B cell (primary cell): Measurements from ENCODE around the gene TRPV5. TPM values are rescaled to one million over a fixed set of nuclear protein-coding genes. Genes with fewer than 3 reads are reported as not detected.
"Not testable (repeated sequence)": the region's sequence is repeated elsewhere in the genome, so short reads cannot be mapped to it uniquely, and the experiment has no call there.

Experiments used
- ATAC-seq: fragments of 200-7000 bp; cut with Tn5 transposase; one replicate; pipeline ENCODE4 v1.10.0; 2021; ENCODE audit warnings: low read depth, mild to moderate bottlenecking, moderate number of reproducible peaks, moderate library complexity
- CTCF ChIA-PET: fragments of 350-600 bp; sonication (Branson Sonifier 250); formaldehyde crosslinking; loops from one replicate; lab custom pipeline; 2021; ENCODE audit warnings: antibody characterized with exemption, inconsistent platforms; lab: Charles Lee
- POLR2A ChIA-PET: fragments of 350-600 bp; sonication (Branson Sonifier 250); formaldehyde crosslinking; loops from one replicate; lab custom pipeline; 2021; ENCODE audit warnings: antibody characterized with exemption; lab: Charles Lee
- DNase-seq: peaks from one replicate; pipeline ENCODE4 v3.0.0; 2013
- H2AFZ ChIP-seq: 2 replicates; pipeline ENCODE4 v1.6.1; 2012; ENCODE audit warnings: mild to moderate bottlenecking, low read depth, low read length; ENCODE audit not compliant: insufficient read depth, poor library complexity, severe bottlenecking
- H3K27ac ChIP-seq, 2 donors: 1 replicate in 1 of 2; 2 replicates in 1 of 2; pipeline ENCODE4 v1.5.1; 2012 to 2013; ENCODE audit warnings: low read length in 2 of 2, mild to moderate bottlenecking in 2 of 2, moderate library complexity in 1 of 2
- H3K27me3 ChIP-seq, 4 experiments: fragments of 200-600 bp in 1 of 4; sonication (generic) in 1 of 4; replicated peaks in 1 of 4; 1 replicate in 2 of 4; 2 replicates in 2 of 4; pipeline versions ENCODE4 v1.6.1 to v1.7.0; 2013 to 2016; ENCODE audit warnings: low read length in 3 of 4, mild to moderate bottlenecking in 2 of 4, mixed read lengths in 1 of 4, moderate library complexity in 1 of 4; ENCODE audit not compliant: insufficient read depth in 4 of 4, control insufficient read depth in 3 of 4; ENCODE audit errors: control extremely low read depth in 1 of 4
- H3K36me3 ChIP-seq, 2 experiments: replicated peaks in 1 of 2; 1 replicate in 1 of 2; 2 replicates in 1 of 2; pipeline versions ENCODE4 v1.6.1 to v1.7.1; 2013; ENCODE audit warnings: low read length in 1 of 2; ENCODE audit not compliant: insufficient read depth in 2 of 2, control insufficient read depth in 1 of 2; ENCODE audit errors: control extremely low read depth in 1 of 2, extremely low read depth in 1 of 2
- H3K4me1 ChIP-seq, 2 donors: fragments of 200-600 bp in 1 of 2; sonication (generic) in 1 of 2; 1 replicate in 1 of 2; 2 replicates in 1 of 2; pipeline versions ENCODE4 v1.5.1 to v1.6.1; 2013 to 2017; ENCODE audit warnings: low read length in 2 of 2; ENCODE audit not compliant: control insufficient read depth in 2 of 2, insufficient read depth in 2 of 2
- H3K4me2 ChIP-seq: replicated peaks from 2 replicates; pipeline ENCODE3; 2012; ENCODE audit warnings: mild to moderate bottlenecking, low read depth, low read length; ENCODE audit not compliant: poor library complexity, severe bottlenecking
- H3K4me3 ChIP-seq, 5 experiments: fragments of 200-600 bp in 1 of 5; sonication (generic) in 1 of 5; 1 replicate in 3 of 5; 2 replicates in 2 of 5; pipeline versions ENCODE4 v1.5.1 to v1.7.0; 2011 to 2016; ENCODE audit warnings: low read length in 4 of 5, mild to moderate bottlenecking in 4 of 5, low read depth in 2 of 5, control low read depth in 1 of 5, moderate library complexity in 1 of 5; ENCODE audit not compliant: insufficient read depth in 1 of 5; ENCODE audit errors: control extremely low read depth in 1 of 5, extremely low read depth in 1 of 5
- H3K79me2 ChIP-seq: fragments of 200-600 bp; sonication (generic); one replicate; pipeline ENCODE4 v1.6.0; 2016; ENCODE audit warnings: low read length; ENCODE audit not compliant: control insufficient read depth, insufficient read depth
- H3K9ac ChIP-seq: fragments of 200-600 bp; sonication (generic); 2 replicates; pipeline ENCODE4 v1.6.1; 2017; ENCODE audit warnings: mild to moderate bottlenecking, low read length, moderate library complexity
- H3K9me3 ChIP-seq, 3 donors: one replicate each; pipeline versions ENCODE4 v1.6.1 to v1.7.1; 2013; ENCODE audit warnings: low read length in 2 of 3; ENCODE audit not compliant: control insufficient read depth in 2 of 3, insufficient read depth in 1 of 3; ENCODE audit errors: control extremely low read depth in 1 of 3
- H4K20me1 ChIP-seq: 2 replicates; pipeline ENCODE4 v1.6.0; 2012; ENCODE audit warnings: mild to moderate bottlenecking, low read length; ENCODE audit not compliant: insufficient read depth, control insufficient read depth, poor library complexity, severe bottlenecking
- H3K27ac Mint-ChIP-seq: one replicate; pipeline ENCODE4 v1.8.0; 2021; ENCODE audit warnings: mixed read lengths
- H3K27me3 Mint-ChIP-seq: one replicate; pipeline ENCODE4 v1.8.0; 2021; ENCODE audit warnings: mixed read lengths
- H3K4me1 Mint-ChIP-seq: one replicate; pipeline ENCODE4 v1.8.0; 2021; ENCODE audit warnings: mixed read lengths
- H3K4me3 Mint-ChIP-seq: one replicate; pipeline ENCODE4 v1.8.0; 2021; ENCODE audit warnings: mixed read lengths
- H3K9me3 Mint-ChIP-seq: one replicate; pipeline ENCODE4 v1.8.0; 2022; ENCODE audit warnings: mixed read lengths; ENCODE audit not compliant: insufficient read depth
- CTCF ChIP-seq: fragments of 200-600 bp; IDR thresholded peaks from one replicate; pipeline ENCODE4 v1.8.0; 2022; ENCODE audit warnings: antibody characterized with exemption, mild to moderate bottlenecking
- EZH2 ChIP-seq: IDR thresholded peaks from 2 replicates; pipeline ENCODE4 v1.6.1; 2012; ENCODE audit warnings: borderline replicate concordance, low read depth, mild to moderate bottlenecking, moderate library complexity, low read length; ENCODE audit not compliant: insufficient read depth, poor library complexity, severe bottlenecking
- WGBS: methylation state at CpG from one replicate; pipeline ENCODE4 v1.1.5; 2013; ENCODE audit warnings: missing lambda C conversion rate; ENCODE audit not compliant: insufficient coverage; 5-methylcytosine and 5-hydroxymethylcytosine counted together
- intact Hi-C: fragments of 100-400 bp; cut with micrococcal nuclease; formaldehyde crosslinking; loops from one replicate; pipeline ENCODE4 v1.10.0; 2022
- polyA minus RNA-seq: library from RNA; depleted of rRNA, polyadenylated mRNA; stranded (reverse); fragments of >200 nt; gene quantifications from 2 replicates; pipeline ENCODE4 v1.2.3, GENCODE V29; 2012
- polyA plus RNA-seq: library from polyadenylated mRNA; depleted of rRNA; stranded (reverse); fragments of >200 nt; gene quantifications from 2 replicates; pipeline ENCODE4 v1.2.3, GENCODE V29; 2012
- total RNA-seq, 2 donors: library from RNA; stranded (reverse); fragments of 120-200 nt in 1 of 2; gene quantifications; 1 replicate in 1 of 2; 2 replicates in 1 of 2; pipeline versions ENCODE4 v1.2.3 to v1.2.4, GENCODE V29; 2013 to 2022

TRPV5 gene
- not detected in 2 replicates for total RNA-seq
- not detected for total RNA-seq (2013)
- polyA plus RNA-seq, result 0.03 TPM in 1 of 2 replicates, not detected in the other
- polyA minus RNA-seq, result 0.14 TPM in 1 of 2 replicates, not detected in the other

- H3K4me3 Mint-ChIP-seq, result no peak within 1 kb of the TSS
- Histone ChIP-seq H4K20me1 (no peaks in the 10 kb centered on the region), H3K4me2 (no peak within 1 kb of the TSS), H3K27ac (no peak within 1 kb of the TSS), H3K79me2 (no peaks in the 10 kb centered on the region), H2AFZ (no peak within 1 kb of the TSS), H3K36me3 (no peaks in the 10 kb centered on the region), H3K4me3 (no peak within 1 kb of the TSS), H3K27me3 (no peaks in the 10 kb centered on the region), H3K4me1 (peaks cover 0 to under 1% of the 10 kb centered on the region in 2 donors), H3K9me3 (no peaks in the 10 kb centered on the region), H3K9ac (no peak within 1 kb of the TSS)
- CTCF ChIA-PET, result no interaction called here
- 67% methylated on average over 4 of the region's 4 CpGs for WGBS
- ATAC-seq (no peak), DNase-seq (no peak)
- intact Hi-C loops, result no loop called here
- TF ChIP-seq CTCF, result no peak
- no peak for TF ChIP-seq EZH2
- H3K9me3 Mint-ChIP-seq, result no peaks in the 10 kb centered on the region
- H3K4me1 Mint-ChIP-seq, result no peaks in the 10 kb centered on the region
- H3K27me3 Mint-ChIP-seq, result peaks cover 12% of the 10 kb centered on the region
- no peak within 1 kb of the TSS for H3K27ac Mint-ChIP-seq
- POLR2A ChIA-PET, result no interaction called here
Observed at GRCh38 chr7:142933624-142934023, at the start of gene TRPV5. TRPV5 (minus strand) TSS chr7:142933746; CDS start chr7:142933459, 287 bp downstream.

- H3K9me3 Mint-ChIP-seq, H3K36me3 ChIP-seq, H3K4me2 ChIP-seq, H3K27ac Mint-ChIP-seq, H2AFZ ChIP-seq, H3K4me3 Mint-ChIP-seq, H3K9ac ChIP-seq, H3K27me3 ChIP-seq, ATAC-seq, H3K4me1 Mint-ChIP-seq, H3K79me2 ChIP-seq, H3K4me1 ChIP-seq, H4K20me1 ChIP-seq, H3K9me3 ChIP-seq, H3K4me3 ChIP-seq, intact Hi-C loops, H3K27ac ChIP-seq, POLR2A ChIA-PET, DNase-seq: not testable (repeated sequence)
- H3K27me3 Mint-ChIP-seq, result peaks cover 26% of the 10 kb centered on the region
- CTCF ChIA-PET, result interaction anchor here (0.7 kb wide), 1 partner anchor 105 kb away, joined by 3 read pairs; no protein-coding TSS in a partner anchor
- WGBS, result 100% methylated on average over 1 of the region's 4 CpGs
Observed at GRCh38 chr7:142978402-142978801, 44.9 kb upstream of the TRPV5 start.
